Measurements from ENCODE around the gene RBL2.

- TF ChIP-seq CTCF (conservative IDR thresholded peaks at IDR 0.05; ENCODE audit: low read depth, low read length) (no peak), EZH2 (IDR thresholded peaks at IDR 0.05; ENCODE audit: borderline replicate concordance, low read depth, low read length, poor library complexity, severe bottlenecking) (no peak)
Measured at GRCh38 chr16:53486230-53486629, 52.0 kb downstream of the RBL2 start.

Data from A673 (cell line).